GM12878 (cell line): ENCODE data around the gene NCR2. TPM values are rescaled to one million over a fixed set of nuclear protein-coding genes. Genes with fewer than 3 reads are reported as not detected.

ENCODE experiments used
- ATAC-seq: fragments of 200-7000 bp; cut with Tn5 transposase; 3 replicates; pipeline ENCODE4 v1.9.1; 2020; ENCODE audit warnings: mild to moderate bottlenecking, moderate library complexity
- BruUV-seq: library from RNA; stranded (reverse); fragments of 400-500 nt; replicated peaks from 2 replicates; lab custom pipeline; 2021; lab: Mats Ljungman, UMichigan
- CTCF ChIA-PET: fragments of 300-600 bp; sonication (Branson Sonifier 250); formaldehyde crosslinking; extraction: SDS; loops from one replicate; lab custom pipeline; 2021; ENCODE audit warnings: inconsistent platforms; lab: Yijun Ruan, JAX
- POLR2A ChIA-PET: fragments of 350-600 bp; formaldehyde crosslinking; extraction: SDS; loops from one replicate; lab custom pipeline; 2021; ENCODE audit warnings: inconsistent platforms; lab: Charles Lee
- RAD21 ChIA-PET: fragments of 300-600 bp; sonication (Branson Sonifier 250); formaldehyde crosslinking; loops from one replicate; lab custom pipeline; 2023; ENCODE audit warnings: antibody characterized with exemption; ENCODE audit not compliant: unreplicated experiment; lab: Charles Lee
- SMC1A ChIA-PET: fragments of 300-600 bp; sonication (Branson Sonifier 250); formaldehyde crosslinking; loops from one replicate; lab custom pipeline; 2023; ENCODE audit not compliant: unreplicated experiment, uncharacterized antibody; lab: Charles Lee
- DNase-seq: peaks from one replicate; pipeline ENCODE4 v3.0.0-alpha.2; 2011; ENCODE audit warnings: low read depth, low spot score
- FAIRE-seq: peaks from 3 replicates; lab custom pipeline; 2011; peaks lifted over from hg19 to GRCh38; lab: Jason Lieb, UNC
- H2AFZ ChIP-seq: 2 replicates; pipeline ENCODE4 v1.6.0; 2011; ENCODE audit warnings: low read depth, low read length, control low read depth; ENCODE audit not compliant: control insufficient read depth
- H3K27ac ChIP-seq: 2 replicates; pipeline ENCODE4 v1.5.1; 2011; ENCODE audit warnings: control low read depth; ENCODE audit not compliant: control insufficient read depth, insufficient read depth
- H3K27me3 ChIP-seq, 2 experiments: replicated peaks in 1 of 2; 2 replicates each; pipeline versions ENCODE4 v1.6.0 to v1.6.1; 2011; ENCODE audit warnings: low read length in 1 of 2; ENCODE audit not compliant: control insufficient read depth in 2 of 2, insufficient read depth in 2 of 2
- H3K36me3 ChIP-seq, 2 experiments: 2 replicates each; pipeline ENCODE4 v1.5.1; 2011; ENCODE audit warnings: low read length in 1 of 2; ENCODE audit not compliant: control insufficient read depth in 2 of 2, insufficient read depth in 2 of 2
- H3K4me1 ChIP-seq: 2 replicates; pipeline ENCODE4 v1.6.1; 2011; ENCODE audit warnings: mild to moderate bottlenecking, low read length, moderate library complexity, mixed read lengths; ENCODE audit not compliant: control insufficient read depth, insufficient read depth
- H3K4me2 ChIP-seq: 2 replicates; pipeline ENCODE4 v1.6.0; 2011; ENCODE audit warnings: control low read depth; ENCODE audit not compliant: control insufficient read depth, insufficient read depth
- H3K4me3 ChIP-seq: fragments of 200-600 bp; sonication (generic); 2 replicates; pipeline ENCODE4 v1.5.1; 2016
- H3K79me2 ChIP-seq: 2 replicates; pipeline ENCODE4 v1.6.0; 2011; ENCODE audit warnings: low read length; ENCODE audit not compliant: control insufficient read depth, insufficient read depth
- H3K9ac ChIP-seq: 2 replicates; pipeline ENCODE4 v1.8.0; 2011; ENCODE audit warnings: low read length, control low read depth, mixed read lengths; ENCODE audit not compliant: control insufficient read depth, insufficient read depth
- H3K9me3 ChIP-seq: replicated peaks from 3 replicates; pipeline ENCODE4 v1.5.1; 2011; ENCODE audit warnings: mild to moderate bottlenecking, low read length; ENCODE audit not compliant: control insufficient read depth, insufficient read depth
- H4K20me1 ChIP-seq: 2 replicates; pipeline ENCODE4 v1.6.0; 2011; ENCODE audit not compliant: control insufficient read depth, insufficient read depth
- BCL11A ChIP-seq: IDR thresholded peaks from 2 replicates; pipeline ENCODE4 v1.6.1; 2011; ENCODE audit warnings: low read depth, low read length
- BRCA1 ChIP-seq: IDR thresholded peaks from 2 replicates; pipeline ENCODE4 v1.6.1; 2011; ENCODE audit warnings: low read depth, low read length, improper control_type of control experiment
- EZH2 ChIP-seq: IDR thresholded peaks from 2 replicates; pipeline ENCODE4 v1.6.1; 2012; ENCODE audit warnings: low read depth, mild to moderate bottlenecking, control low read depth, inconsistent platforms, low read length, borderline replicate concordance; ENCODE audit not compliant: control insufficient read depth
- FOS ChIP-seq: IDR thresholded peaks from 3 replicates; pipeline ENCODE4 v1.6.1; 2011; ENCODE audit warnings: borderline replicate concordance; ENCODE audit not compliant: insufficient read length; ENCODE audit errors: extremely low read depth
- IKZF1 ChIP-seq: fragments of 450-650 bp; conservative IDR thresholded peaks from 2 replicates; pipeline ENCODE4 v1.6.1; 2017; ENCODE audit warnings: antibody characterized with exemption, mild to moderate bottlenecking
- KAT2A ChIP-seq: conservative IDR thresholded peaks from 2 replicates; pipeline ENCODE4 v1.6.1; 2011; ENCODE audit warnings: low read depth, low read length; ENCODE audit not compliant: control insufficient read depth
- PML ChIP-seq: IDR thresholded peaks from 2 replicates; pipeline ENCODE4 v1.6.1; 2012; ENCODE audit warnings: low read length, inconsistent platforms
- SPI1 ChIP-seq: IDR thresholded peaks from 2 replicates; pipeline ENCODE4 v1.6.1; 2011; ENCODE audit warnings: low read depth, mild to moderate bottlenecking, low read length, moderate library complexity, borderline replicate concordance; ENCODE audit not compliant: insufficient read depth
- WGBS: methylation state at CpG from one replicate; pipeline ENCODE4 v1.1.6; 2016; ENCODE audit warnings: low lambda C conversion rate; ENCODE audit not compliant: insufficient replicate concordance, insufficient coverage; ENCODE audit errors: missing lambda C conversion rate; 5-methylcytosine and 5-hydroxymethylcytosine counted together
- in situ Hi-C: fragments of 300-500 bp; cut with MboI; formaldehyde crosslinking; loops from 9 replicates; pipeline ENCODE4 v1.14.3; 2018; ENCODE audit warnings: mixed read lengths
- intact Hi-C: fragments of 100-400 bp; cut with micrococcal nuclease; formaldehyde crosslinking; loops from one replicate; pipeline ENCODE4 v1.14.2; 2022; ENCODE audit not compliant: unreplicated experiment
- polyA plus RNA-seq, 11 experiments: library from polyadenylated mRNA; depleted of rRNA in 4 of 11; unstranded in 6 of 11; stranded (reverse) in 5 of 11; fragments of >200 nt; fragmentation: Nextera tagmentation in 4 of 11; fragmentation: Illumina TruSeq in 1 of 11; extraction: Ambion mirVana in 4 of 11; extraction: Trizol in 1 of 11; gene quantifications; 1 replicate in 1 of 11; 2 replicates in 10 of 11; pipeline versions ENCODE4 v1.2.1 to v1.2.3, GENCODE V29; 2011 to 2016; ENCODE audit warnings: inconsistent platforms in 2 of 11, missing spikeins in 2 of 11, low read depth in 1 of 11
- total RNA-seq, 4 experiments: library from RNA; depleted of rRNA in 3 of 4; stranded (reverse); fragments of >200 nt in 3 of 4; fragmentation: Illumina TruSeq in 1 of 4; extraction: Trizol in 1 of 4; gene quantifications; 2 replicates each; pipeline versions ENCODE4 v1.2.1 to v1.2.3, GENCODE V29; 2013 to 2021
- TF ChIP-seq, protein P1 (sequence below): fragments of 450-650 bp; formaldehyde crosslinking; IDR thresholded peaks from 2 replicates; pipeline ENCODE4 v1.5.0; 2022; ENCODE audit warnings: mild to moderate bottlenecking, missing genetic modification characterization
- TF ChIP-seq, protein P2 (sequence below), 3 experiments: IDR thresholded peaks in 2 of 3; conservative IDR thresholded peaks in 1 of 3; 2 replicates each; pipeline ENCODE4 v1.5.1; 2011; ENCODE audit warnings: low read depth in 3 of 3, low read length in 3 of 3, mild to moderate bottlenecking in 3 of 3, control low read depth in 2 of 3, moderate library complexity in 2 of 3, inconsistent platforms in 1 of 3, mixed read lengths in 1 of 3; ENCODE audit not compliant: control insufficient read depth in 2 of 3, insufficient read depth in 1 of 3; ENCODE audit errors: extremely low read depth in 1 of 3
- TF ChIP-seq, protein P3 (sequence below): fragments of 450-650 bp; formaldehyde crosslinking; IDR thresholded peaks from 2 replicates; pipeline ENCODE4 v1.4.0; 2020; ENCODE audit warnings: mild to moderate bottlenecking, moderate library complexity

Gene NCR2
- total and polyA plus RNA-seq, 10 of the 15 experiments (the other 5 are each of a cell fraction or from before 2014, with no cell fraction given), result 0.21 to 0.53 TPM; not detected in 8

GRCh38 chr6:41399424-41399823 is 64.0 kb downstream of the NCR2 start:
- SMC1A ChIA-PET, result no interaction called here
- ATAC-seq, result no peak
- RAD21 ChIA-PET, result no interaction called here
- BruUV-seq, result no TSS peak
- TF ChIP-seq EZH2 (no peak), PML (no peak), FOS (no peak), KAT2A (no peak), IKZF1 (no peak), BRCA1 (no peak), SPI1 (no peak), BCL11A (no peak)
- TF ChIP-seq, protein P1, sequence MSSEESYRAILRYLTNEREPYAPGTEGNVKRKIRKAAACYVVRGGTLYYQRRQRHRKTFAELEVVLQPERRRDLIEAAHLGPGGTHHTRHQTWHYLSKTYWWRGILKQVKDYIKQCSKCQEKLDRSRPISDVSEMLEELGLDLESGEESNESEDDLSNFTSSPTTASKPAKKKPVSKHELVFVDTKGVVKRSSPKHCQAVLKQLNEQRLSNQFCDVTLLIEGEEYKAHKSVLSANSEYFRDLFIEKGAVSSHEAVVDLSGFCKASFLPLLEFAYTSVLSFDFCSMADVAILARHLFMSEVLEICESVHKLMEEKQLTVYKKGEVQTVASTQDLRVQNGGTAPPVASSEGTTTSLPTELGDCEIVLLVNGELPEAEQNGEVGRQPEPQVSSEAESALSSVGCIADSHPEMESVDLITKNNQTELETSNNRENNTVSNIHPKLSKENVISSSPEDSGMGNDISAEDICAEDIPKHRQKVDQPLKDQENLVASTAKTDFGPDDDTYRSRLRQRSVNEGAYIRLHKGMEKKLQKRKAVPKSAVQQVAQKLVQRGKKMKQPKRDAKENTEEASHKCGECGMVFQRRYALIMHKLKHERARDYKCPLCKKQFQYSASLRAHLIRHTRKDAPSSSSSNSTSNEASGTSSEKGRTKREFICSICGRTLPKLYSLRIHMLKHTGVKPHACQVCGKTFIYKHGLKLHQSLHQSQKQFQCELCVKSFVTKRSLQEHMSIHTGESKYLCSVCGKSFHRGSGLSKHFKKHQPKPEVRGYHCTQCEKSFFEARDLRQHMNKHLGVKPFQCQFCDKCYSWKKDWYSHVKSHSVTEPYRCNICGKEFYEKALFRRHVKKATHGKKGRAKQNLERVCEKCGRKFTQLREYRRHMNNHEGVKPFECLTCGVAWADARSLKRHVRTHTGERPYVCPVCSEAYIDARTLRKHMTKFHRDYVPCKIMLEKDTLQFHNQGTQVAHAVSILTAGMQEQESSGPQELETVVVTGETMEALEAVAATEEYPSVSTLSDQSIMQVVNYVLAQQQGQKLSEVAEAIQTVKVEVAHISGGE, result no peak
- TF ChIP-seq, protein P2, sequence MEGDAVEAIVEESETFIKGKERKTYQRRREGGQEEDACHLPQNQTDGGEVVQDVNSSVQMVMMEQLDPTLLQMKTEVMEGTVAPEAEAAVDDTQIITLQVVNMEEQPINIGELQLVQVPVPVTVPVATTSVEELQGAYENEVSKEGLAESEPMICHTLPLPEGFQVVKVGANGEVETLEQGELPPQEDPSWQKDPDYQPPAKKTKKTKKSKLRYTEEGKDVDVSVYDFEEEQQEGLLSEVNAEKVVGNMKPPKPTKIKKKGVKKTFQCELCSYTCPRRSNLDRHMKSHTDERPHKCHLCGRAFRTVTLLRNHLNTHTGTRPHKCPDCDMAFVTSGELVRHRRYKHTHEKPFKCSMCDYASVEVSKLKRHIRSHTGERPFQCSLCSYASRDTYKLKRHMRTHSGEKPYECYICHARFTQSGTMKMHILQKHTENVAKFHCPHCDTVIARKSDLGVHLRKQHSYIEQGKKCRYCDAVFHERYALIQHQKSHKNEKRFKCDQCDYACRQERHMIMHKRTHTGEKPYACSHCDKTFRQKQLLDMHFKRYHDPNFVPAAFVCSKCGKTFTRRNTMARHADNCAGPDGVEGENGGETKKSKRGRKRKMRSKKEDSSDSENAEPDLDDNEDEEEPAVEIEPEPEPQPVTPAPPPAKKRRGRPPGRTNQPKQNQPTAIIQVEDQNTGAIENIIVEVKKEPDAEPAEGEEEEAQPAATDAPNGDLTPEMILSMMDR (IDR thresholded peaks at IDR 0.05 in 2 of 3, conservative IDR thresholded peaks at IDR 0.05 in 1 of 3; ENCODE audit: control insufficient read depth in 2 of 3, extremely low read depth in 1 of 3, insufficient read depth in 1 of 3, low read depth in 3 of 3, low read length in 3 of 3), result no peak
- TF ChIP-seq, protein P3, sequence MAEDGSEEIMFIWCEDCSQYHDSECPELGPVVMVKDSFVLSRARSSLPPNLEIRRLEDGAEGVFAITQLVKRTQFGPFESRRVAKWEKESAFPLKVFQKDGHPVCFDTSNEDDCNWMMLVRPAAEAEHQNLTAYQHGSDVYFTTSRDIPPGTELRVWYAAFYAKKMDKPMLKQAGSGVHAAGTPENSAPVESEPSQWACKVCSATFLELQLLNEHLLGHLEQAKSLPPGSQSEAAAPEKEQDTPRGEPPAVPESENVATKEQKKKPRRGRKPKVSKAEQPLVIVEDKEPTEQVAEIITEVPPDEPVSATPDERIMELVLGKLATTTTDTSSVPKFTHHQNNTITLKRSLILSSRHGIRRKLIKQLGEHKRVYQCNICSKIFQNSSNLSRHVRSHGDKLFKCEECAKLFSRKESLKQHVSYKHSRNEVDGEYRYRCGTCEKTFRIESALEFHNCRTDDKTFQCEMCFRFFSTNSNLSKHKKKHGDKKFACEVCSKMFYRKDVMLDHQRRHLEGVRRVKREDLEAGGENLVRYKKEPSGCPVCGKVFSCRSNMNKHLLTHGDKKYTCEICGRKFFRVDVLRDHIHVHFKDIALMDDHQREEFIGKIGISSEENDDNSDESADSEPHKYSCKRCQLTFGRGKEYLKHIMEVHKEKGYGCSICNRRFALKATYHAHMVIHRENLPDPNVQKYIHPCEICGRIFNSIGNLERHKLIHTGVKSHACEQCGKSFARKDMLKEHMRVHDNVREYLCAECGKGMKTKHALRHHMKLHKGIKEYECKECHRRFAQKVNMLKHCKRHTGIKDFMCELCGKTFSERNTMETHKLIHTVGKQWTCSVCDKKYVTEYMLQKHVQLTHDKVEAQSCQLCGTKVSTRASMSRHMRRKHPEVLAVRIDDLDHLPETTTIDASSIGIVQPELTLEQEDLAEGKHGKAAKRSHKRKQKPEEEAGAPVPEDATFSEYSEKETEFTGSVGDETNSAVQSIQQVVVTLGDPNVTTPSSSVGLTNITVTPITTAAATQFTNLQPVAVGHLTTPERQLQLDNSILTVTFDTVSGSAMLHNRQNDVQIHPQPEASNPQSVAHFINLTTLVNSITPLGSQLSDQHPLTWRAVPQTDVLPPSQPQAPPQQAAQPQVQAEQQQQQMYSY, result no peak
- TF ChIP-seq, all 136 proteins: peak for 0
- no peak overlapping the region for H3K4me2 ChIP-seq
- WGBS, result 37% methylated on average over 5 of the region's 5 CpGs
- H3K9ac ChIP-seq, result no peak overlapping the region
- DNase-seq, result no peak
- peaks cover 2% of the 10 kb centered on the region; the same call in 1 of the 3 replicates for H3K9me3 ChIP-seq
- H3K4me1 ChIP-seq, result no peaks in the 10 kb centered on the region
- H4K20me1 ChIP-seq, result no peaks in the 10 kb centered on the region
- no peaks in the 10 kb centered on the region; a peak in 2 of 4 replicates for H3K27me3 ChIP-seq
- FAIRE-seq, result no peak
- no peak overlapping the region for H3K4me3 ChIP-seq
- no peak overlapping the region for H2AFZ ChIP-seq
- ChIA-PET POLR2A (no interaction called here), CTCF (interaction anchor here (1.3 kb wide), 1 partner anchor 25 kb away, joined by 3 read pairs; no protein-coding TSS in a partner anchor)
- no peak overlapping the region for H3K27ac ChIP-seq
- intact Hi-C loops, result no loop called here
- no peaks in the 10 kb centered on the region for H3K36me3 ChIP-seq
- H3K79me2 ChIP-seq, result no peaks in the 10 kb centered on the region
- in situ Hi-C loops, result no loop called here
